Kidney glomerular epithelial cell (primary cell): ENCODE measurements around the gene FNBP1.

Experiments used
- DNase-seq: peaks from one replicate; lab custom pipeline; 2025; lab: John Stamatoyannopoulos, UW

The FNBP1 gene

GRCh38 chr9:129858167-129858962, 184.6 kb downstream of the FNBP1 start:
- no peak for DNase-seq

GRCh38 chr9:129857207-129857606, 185.8 kb downstream of the FNBP1 start:
- no peak for DNase-seq

GRCh38 chr9:129854588-129855110, 188.3 kb downstream of the FNBP1 start:
- DNase-seq = no peak

GRCh38 chr9:129853614-129854013, 189.4 kb downstream of the FNBP1 start:
- no peak for DNase-seq

GRCh38 chr9:129852579-129852978, 190.4 kb downstream of the FNBP1 start:
- no peak for DNase-seq

- DNase-seq = no peak
Observed at GRCh38 chr9:129851821-129852220, 191.2 kb downstream of the FNBP1 start.

- no peak for DNase-seq
Observed at GRCh38 chr9:129850821-129851550, 192.0 kb downstream of the FNBP1 start.

GRCh38 chr9:129849901-129850300, 193.1 kb downstream of the FNBP1 start:
- DNase-seq = no peak

GRCh38 chr9:129848712-129849441, 194.1 kb downstream of the FNBP1 start:
- no peak for DNase-seq

GRCh38 chr9:129845373-129845772, 197.6 kb downstream of the FNBP1 start:
- DNase-seq = no peak

GRCh38 chr9:129841071-129841470, 201.9 kb downstream of the FNBP1 start:
- DNase-seq = no peak

- no peak for DNase-seq
Observed at GRCh38 chr9:129840034-129840433, 203.0 kb downstream of the FNBP1 start.

- DNase-seq = no peak
Observed at GRCh38 chr9:129839324-129840023, 203.5 kb downstream of the FNBP1 start.

- no peak for DNase-seq
Observed at GRCh38 chr9:129838707-129839259, 204.2 kb downstream of the FNBP1 start.
